Thyroid gland (tissue), 4 donors: Measurements from ENCODE around the gene LRP3. TPM values are rescaled to one million over a fixed set of nuclear protein-coding genes. Genes with fewer than 3 reads are reported as not detected.
"Not testable (repeated sequence)": the region's sequence is repeated elsewhere in the genome, so short reads cannot be mapped to it uniquely, and the experiment has no call there.

ENCODE experiments used
- DNase-seq, 2 donors: peaks; one replicate each; pipeline ENCODE4 v3.0.0-alpha.2; 2019
- H3K27ac ChIP-seq, 3 donors: fragments of 200-600 bp; sonication (generic); 1 replicate in 2 of 3; 2 replicates in 1 of 3; pipeline ENCODE4 v1.5.1; 2016 to 2019; ENCODE audit warnings: mild to moderate bottlenecking in 1 of 3, moderate library complexity in 1 of 3
- H3K27me3 ChIP-seq: fragments of 200-600 bp; sonication (generic); one replicate; pipeline ENCODE4 v1.5.1; 2019
- H3K36me3 ChIP-seq, 2 donors: fragments of 200-600 bp; sonication (generic); one replicate each; pipeline ENCODE4 v1.5.1; 2016 to 2019
- H3K4me1 ChIP-seq, 2 donors: fragments of 200-600 bp; sonication (generic); one replicate each; pipeline ENCODE4 v1.5.1; 2017 to 2019
- H3K4me3 ChIP-seq, 3 donors: fragments of 200-600 bp; sonication (generic); replicated peaks in 1 of 3; 1 replicate in 2 of 3; 2 replicates in 1 of 3; pipeline ENCODE4 v1.5.1; 2016; ENCODE audit warnings: mild to moderate bottlenecking in 1 of 3
- H3K9me3 ChIP-seq: fragments of 200-600 bp; sonication (generic); one replicate; pipeline ENCODE4 v1.5.1; 2017
- CTCF ChIP-seq, 6 experiments: fragments of 200-600 bp in 3 of 6; fragments of 450-650 bp in 3 of 6; sonication (generic) in 3 of 6; IDR thresholded peaks; one replicate each; pipeline ENCODE4 v1.5.1; 2016 to 2019; ENCODE audit warnings: antibody characterized with exemption in 6 of 6, mild to moderate bottlenecking in 2 of 6, inconsistent platforms in 1 of 6, moderate library complexity in 1 of 6
- POLR2A ChIP-seq, 2 donors: fragments of 450-650 bp; IDR thresholded peaks; one replicate each; pipeline ENCODE4 v1.6.1; 2017; ENCODE audit warnings: antibody characterized with exemption in 2 of 2, mild to moderate bottlenecking in 2 of 2, moderate library complexity in 1 of 2
- WGBS, 2 donors: methylation state at CpG; one replicate each; pipeline ENCODE4 v1.1.5; 2017; 5-methylcytosine and 5-hydroxymethylcytosine counted together
- intact Hi-C: fragments of 100-400 bp; cut with DNase I; formaldehyde crosslinking; loops from one replicate; pipeline ENCODE4 v1.15.1; 2023
- total RNA-seq, 4 donors: library from RNA; depleted of rRNA; stranded (reverse); fragments of >200 nt; gene quantifications; one replicate each; pipeline ENCODE4 v1.2.3, GENCODE V29; 2016

The LRP3 gene
- total RNA-seq, 4 donors from 2014 or later = 33.3 to 49.9 (median 39.0) TPM

- intact Hi-C loops = loop anchor here (5.0 kb wide), 1 partner anchor 42 kb away; no protein-coding TSS in a partner anchor
Measured at GRCh38 chr19:33189453-33189852, 4.7 kb upstream of the LRP3 start.

GRCh38 chr19:33191092-33191491 is 3.0 kb upstream of the LRP3 start:
- DNase-seq, H3K36me3 ChIP-seq, H3K27ac ChIP-seq, H3K9me3 ChIP-seq, intact Hi-C loops, H3K27me3 ChIP-seq, H3K4me3 ChIP-seq: not testable (repeated sequence)
- 91 to 95% methylated on average over 4 of the region's 4 CpGs for WGBS, 2 donors
- H3K4me1 ChIP-seq = peaks cover 21 to 22% of the 10 kb centered on the region in 2 donors

More at GRCh38 chr19:33189453-33189852, 4.7 kb upstream of the LRP3 start:
- no peaks in the 10 kb centered on the region for H3K36me3 ChIP-seq
- no peak overlapping the region for H3K4me3 ChIP-seq
- H3K9me3 ChIP-seq = no peaks in the 10 kb centered on the region
- 0 to 69% methylated on average over 1 of the region's 1 CpG for WGBS, 2 donors
- no peaks in the 10 kb centered on the region for H3K27me3 ChIP-seq
- DNase-seq = no peak
- TF ChIP-seq POLR2A (IDR thresholded peaks at IDR 0.05) (no peak), CTCF (IDR thresholded peaks at IDR 0.05) (no peak)
- H3K27ac ChIP-seq = no peak overlapping the region
- peaks cover 13 to 14% of the 10 kb centered on the region in 2 donors for H3K4me1 ChIP-seq

- no peaks in the 10 kb centered on the region for H3K36me3 ChIP-seq
- no peaks in the 10 kb centered on the region for H3K27me3 ChIP-seq
- 87 to 90% methylated on average over 6 of the region's 6 CpGs for WGBS, 2 donors
- H3K9me3 ChIP-seq = no peaks in the 10 kb centered on the region
- DNase-seq = no peak
- no peak for TF ChIP-seq CTCF (IDR thresholded peaks at IDR 0.05)
- TF ChIP-seq POLR2A (IDR thresholded peaks at IDR 0.05) = no peak
- intact Hi-C loops = no loop called here
- no peak overlapping the region for H3K4me3 ChIP-seq
- no peak overlapping the region for H3K27ac ChIP-seq
- H3K4me1 ChIP-seq = peaks cover 17 to 21% of the 10 kb centered on the region in 2 donors
Measured at GRCh38 chr19:33191501-33191900, 2.6 kb upstream of the LRP3 start.

GRCh38 chr19:33192010-33192409 is 2.1 kb upstream of the LRP3 start:
- TF ChIP-seq CTCF (IDR thresholded peaks at IDR 0.05) (peak in 1 of 6 experiments; percentile 11), POLR2A (IDR thresholded peaks at IDR 0.05) (no peak)
- intact Hi-C loops = no loop called here
- WGBS, 2 donors = 75 to 79% methylated on average over 7 of the region's 7 CpGs
- no peaks in the 10 kb centered on the region for H3K36me3 ChIP-seq
- H3K4me1 ChIP-seq = peaks cover 12 to 16% of the 10 kb centered on the region in 2 donors
- no peak overlapping the region for H3K27ac ChIP-seq
- no peaks in the 10 kb centered on the region for H3K9me3 ChIP-seq
- DNase-seq = no peak
- no peak overlapping the region for H3K4me3 ChIP-seq
- H3K27me3 ChIP-seq = no peaks in the 10 kb centered on the region

- no peaks in the 10 kb centered on the region for H3K36me3 ChIP-seq
- TF ChIP-seq POLR2A (IDR thresholded peaks at IDR 0.05) (no peak), CTCF (IDR thresholded peaks at IDR 0.05) (no peak)
- H3K4me1 ChIP-seq = peaks cover 8% of the 10 kb centered on the region in 2 donors
- H3K27ac ChIP-seq = no peak overlapping the region
- 86 to 87% methylated on average over 8 of the region's 8 CpGs for WGBS, 2 donors
- intact Hi-C loops = no loop called here
- no peak for DNase-seq
- no peaks in the 10 kb centered on the region for H3K27me3 ChIP-seq
- no peak overlapping the region for H3K4me3 ChIP-seq
- no peaks in the 10 kb centered on the region for H3K9me3 ChIP-seq
Measured at GRCh38 chr19:33193269-33193864, 763 bp upstream of the LRP3 start.
